Fibroblast of pulmonary artery (primary cell): Measurements from ENCODE around the gene MORC2.

ENCODE experiments used
- DNase-seq: peaks from one replicate; pipeline ENCODE4 v3.0.0-alpha.2; 2010; ENCODE audit warnings: low read depth
- H3K4me3 ChIP-seq: replicated peaks from 2 replicates; pipeline ENCODE4 v1.5.1; 2011; ENCODE audit warnings: low read depth, mild to moderate bottlenecking, control low read depth, low read length, moderate library complexity
- CTCF ChIP-seq: IDR thresholded peaks from 2 replicates; pipeline ENCODE4 v1.5.1; 2011; ENCODE audit warnings: mild to moderate bottlenecking, control low read depth, low read length, inconsistent platforms; ENCODE audit errors: missing control alignments

The MORC2 gene

GRCh38 chr22:30931541-30932300, 36.9 kb downstream of the MORC2 start:
- no peak for TF ChIP-seq CTCF
- DNase-seq, result no peak
- H3K4me3 ChIP-seq, result no peak overlapping the region

GRCh38 chr22:30930228-30930627, 38.3 kb downstream of the MORC2 start:
- no peak overlapping the region for H3K4me3 ChIP-seq
- DNase-seq, result no peak

GRCh38 chr22:30928401-30928800, 40.2 kb downstream of the MORC2 start:
- no peak overlapping the region for H3K4me3 ChIP-seq
- TF ChIP-seq CTCF, result no peak
- no peak for DNase-seq

More at GRCh38 chr22:30930228-30930627, 38.3 kb downstream of the MORC2 start:
- TF ChIP-seq CTCF, result no peak

GRCh38 chr22:30927806-30928205, 40.8 kb downstream of the MORC2 start:
- TF ChIP-seq CTCF, result no peak
- no peak for DNase-seq
- no peak overlapping the region for H3K4me3 ChIP-seq

GRCh38 chr22:30926706-30927105, 41.9 kb downstream of the MORC2 start:
- no peak for TF ChIP-seq CTCF
- no peak overlapping the region for H3K4me3 ChIP-seq
- no peak for DNase-seq

GRCh38 chr22:30925667-30926066, 42.9 kb downstream of the MORC2 start:
- no peak overlapping the region for H3K4me3 ChIP-seq
- no peak for TF ChIP-seq CTCF
- DNase-seq, result no peak
